Activated T-cell treated with anti-CD3 and anti-CD28 coated beads, Interleukin-2, amount 50 U/mL, for 72 hours (primary cell): ENCODE measurements around the gene FBXL13. TPM values are rescaled to one million over a fixed set of nuclear protein-coding genes. Genes with fewer than 3 reads are reported as not detected.
"Not testable (repeated sequence)": the region's sequence is repeated elsewhere in the genome, so short reads cannot be mapped to it uniquely, and the experiment has no call there.

Experiments
- ATAC-seq, 2 donors: fragments of 150-1000 bp; cut with Tn5 transposase; replicated peaks in 1 of 2; 2 replicates each; pipeline ENCODE4 v1.10.0; 2021; ENCODE audit warnings: moderate library complexity in 2 of 2, mild to moderate bottlenecking in 1 of 2
- DNase-seq, 2 donors: peaks; one replicate each; pipeline ENCODE4 v3.0.0; 2021 to 2022; ENCODE audit warnings: mixed read lengths in 1 of 2
- H3K27ac Mint-ChIP-seq: one replicate; pipeline ENCODE4 v1.8.0; 2022; ENCODE audit warnings: mild to moderate bottlenecking, moderate library complexity, mixed read lengths
- H3K27me3 Mint-ChIP-seq: one replicate; pipeline ENCODE4 v1.8.0; 2022; ENCODE audit warnings: low read depth, mixed read lengths
- H3K36me3 Mint-ChIP-seq, 2 donors: one replicate each; pipeline ENCODE4 v1.8.0; 2022; ENCODE audit warnings: mixed read lengths in 2 of 2, mild to moderate bottlenecking in 1 of 2; ENCODE audit not compliant: insufficient read depth in 2 of 2
- H3K4me1 Mint-ChIP-seq: one replicate; pipeline ENCODE4 v1.8.0; 2022; ENCODE audit warnings: low read depth, mixed read lengths
- H3K4me3 Mint-ChIP-seq, 2 donors: one replicate each; pipeline ENCODE4 v1.8.0; 2022; ENCODE audit warnings: mild to moderate bottlenecking in 2 of 2, mixed read lengths in 2 of 2, moderate library complexity in 2 of 2
- H3K9me3 Mint-ChIP-seq, 2 donors: one replicate each; pipeline ENCODE4 v1.8.0; 2022; ENCODE audit warnings: mixed read lengths in 2 of 2
- total RNA-seq, 2 donors: library from RNA; stranded (reverse); gene quantifications; one replicate each; pipeline ENCODE4 v1.2.3, GENCODE V29; 2022

Gene FBXL13
- total RNA-seq, 2 donors from 2014 or later: 1.0 to 1.1 TPM

- DNase-seq, H3K27ac Mint-ChIP-seq, H3K4me1 Mint-ChIP-seq, H3K4me3 Mint-ChIP-seq, H3K9me3 Mint-ChIP-seq, H3K36me3 Mint-ChIP-seq, ATAC-seq, H3K27me3 Mint-ChIP-seq: not testable (repeated sequence)
Observed at GRCh38 chr7:102903576-102903975, 171.0 kb downstream of the FBXL13 start.

DNA sequence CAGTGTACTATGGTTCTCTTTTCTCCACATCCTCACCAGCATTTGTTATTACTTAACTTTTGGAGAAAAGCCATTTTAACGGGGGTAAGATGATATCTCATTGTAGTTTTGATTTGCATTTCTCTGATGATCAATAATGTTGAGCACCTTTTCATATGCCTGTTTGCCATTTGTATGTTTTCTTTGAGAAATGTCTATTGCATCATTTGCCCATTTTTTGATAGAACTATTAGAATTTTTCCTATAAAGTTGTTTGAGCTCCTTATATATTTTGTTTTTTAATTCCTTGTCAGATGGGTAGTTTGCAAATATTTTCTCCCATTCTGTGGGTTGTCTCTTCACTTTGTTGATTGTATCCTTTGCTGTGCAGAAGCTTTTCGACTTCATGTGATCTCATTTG, 172.5 kb downstream of the FBXL13 start:
- H3K4me1 Mint-ChIP-seq, H3K36me3 Mint-ChIP-seq, H3K27me3 Mint-ChIP-seq, H3K9me3 Mint-ChIP-seq, H3K27ac Mint-ChIP-seq, H3K4me3 Mint-ChIP-seq, ATAC-seq, DNase-seq: not testable (repeated sequence)

DNA sequence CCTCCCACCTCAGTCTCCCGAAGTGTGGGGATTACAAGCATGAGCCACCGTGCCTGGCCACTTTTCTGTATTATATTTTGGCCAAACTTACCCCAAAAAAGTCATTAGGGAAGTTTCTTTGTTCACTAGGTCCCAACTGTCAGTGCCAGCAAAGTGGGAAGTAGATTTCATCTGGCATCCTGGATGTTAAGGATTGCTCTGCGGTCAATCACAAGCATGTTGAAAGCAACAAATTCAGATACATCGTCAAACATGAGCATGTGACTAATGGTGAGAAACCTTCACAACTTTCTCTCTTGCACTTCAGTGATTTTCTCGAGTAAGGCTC, 176.1 kb downstream of the FBXL13 start:
- ATAC-seq: no peak
- Mint-ChIP-seq H3K4me1 (no peaks in the 10 kb centered on the region), H3K27ac (no peak overlapping the region), H3K4me3 (no peak overlapping the region), H3K27me3 (no peaks in the 10 kb centered on the region), H3K36me3 (no peaks in the 10 kb centered on the region), H3K9me3 (no peaks in the 10 kb centered on the region)
- no peak for DNase-seq

GRCh38 chr7:102897856-102898531, 176.6 kb downstream of the FBXL13 start:
- H3K27me3 Mint-ChIP-seq: no peaks in the 10 kb centered on the region
- H3K4me3 Mint-ChIP-seq: no peak overlapping the region
- no peaks in the 10 kb centered on the region for H3K36me3 Mint-ChIP-seq
- H3K27ac Mint-ChIP-seq: no peak overlapping the region
- H3K9me3 Mint-ChIP-seq: no peaks in the 10 kb centered on the region
- ATAC-seq: no peak
- H3K4me1 Mint-ChIP-seq: no peaks in the 10 kb centered on the region
- DNase-seq: no peak

DNA sequence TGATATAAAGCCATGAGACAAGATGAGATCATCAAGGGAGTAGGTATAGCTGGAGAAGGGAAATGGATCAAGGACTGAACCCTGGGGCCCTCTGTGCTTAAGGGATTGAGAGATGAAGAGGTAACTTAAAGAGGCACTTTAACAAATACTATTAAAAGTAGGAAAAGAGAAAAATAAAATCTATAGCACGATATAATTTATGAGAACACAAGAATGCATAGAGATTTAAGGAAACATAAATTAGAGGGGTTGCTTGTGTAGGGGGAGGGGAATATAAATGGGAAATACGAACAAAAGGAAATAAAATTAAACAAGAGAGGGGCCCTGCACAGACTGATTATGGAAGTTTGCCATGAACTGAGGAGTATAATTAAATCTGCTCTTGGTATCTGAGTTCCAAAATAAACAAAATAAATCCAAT, 177.4 kb downstream of the FBXL13 start:
- Mint-ChIP-seq H3K4me3 (no peak overlapping the region), H3K4me1 (no peaks in the 10 kb centered on the region), H3K36me3 (no peaks in the 10 kb centered on the region), H3K27me3 (no peaks in the 10 kb centered on the region), H3K9me3 (no peaks in the 10 kb centered on the region), H3K27ac (no peak overlapping the region)
- ATAC-seq (no peak), DNase-seq (no peak)

DNA sequence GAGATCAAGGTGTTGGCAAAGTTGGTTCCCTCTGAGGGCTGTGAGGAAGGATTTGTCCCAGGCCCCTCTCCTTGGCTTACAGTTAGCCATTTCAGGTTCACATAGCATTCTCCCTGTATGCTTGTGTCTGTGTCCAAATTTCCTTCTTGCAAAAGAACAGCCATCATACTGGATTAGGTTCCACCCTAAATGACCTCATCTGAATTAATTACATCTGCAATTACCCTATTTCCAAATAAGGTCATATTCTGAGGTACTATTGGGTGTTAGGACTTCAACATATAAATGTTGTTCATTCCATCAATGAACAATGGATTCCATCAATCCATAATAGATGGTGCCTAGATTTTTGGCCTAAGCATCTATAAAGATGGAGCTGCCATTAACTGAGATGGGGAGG, 178.0 kb downstream of the FBXL13 start:
- no peak for ATAC-seq
- no peaks in the 10 kb centered on the region for H3K4me1 Mint-ChIP-seq
- H3K27me3 Mint-ChIP-seq: no peaks in the 10 kb centered on the region
- no peak overlapping the region for H3K4me3 Mint-ChIP-seq
- no peak overlapping the region for H3K27ac Mint-ChIP-seq
- H3K36me3 Mint-ChIP-seq: no peaks in the 10 kb centered on the region
- no peak for DNase-seq
- H3K9me3 Mint-ChIP-seq: no peaks in the 10 kb centered on the region

DNA sequence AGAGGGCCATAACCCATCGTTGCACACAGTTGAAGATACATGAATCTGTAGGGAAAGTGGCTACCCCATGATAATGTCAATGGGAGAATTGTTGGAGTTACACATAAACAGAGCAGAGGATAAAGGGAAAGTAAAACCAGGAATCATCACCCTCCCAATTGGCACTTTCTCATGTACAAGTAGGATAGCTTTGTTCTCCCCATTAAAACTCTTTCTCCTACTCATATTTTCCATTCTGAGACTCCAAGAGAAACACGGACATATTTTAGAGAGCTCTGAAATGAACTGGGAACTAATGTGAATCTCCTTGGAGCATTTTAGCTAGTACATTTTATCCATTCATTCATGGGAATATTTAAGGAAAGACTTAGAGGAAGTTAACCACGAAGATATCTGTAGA, 179.0 kb downstream of the FBXL13 start:
- Mint-ChIP-seq H3K4me1 (no peaks in the 10 kb centered on the region), H3K27me3 (no peaks in the 10 kb centered on the region), H3K27ac (no peak overlapping the region), H3K36me3 (no peaks in the 10 kb centered on the region), H3K4me3 (no peak overlapping the region), H3K9me3 (no peaks in the 10 kb centered on the region)
- DNase-seq (no peak), ATAC-seq (no peak)

- Mint-ChIP-seq H3K9me3 (no peaks in the 10 kb centered on the region), H3K27ac (no peak overlapping the region), H3K4me3 (no peak overlapping the region), H3K36me3 (no peaks in the 10 kb centered on the region), H3K4me1 (no peaks in the 10 kb centered on the region), H3K27me3 (no peaks in the 10 kb centered on the region)
- DNase-seq: no peak
- ATAC-seq: no peak
Observed at GRCh38 chr7:102892631-102893278, 181.8 kb downstream of the FBXL13 start.

DNA sequence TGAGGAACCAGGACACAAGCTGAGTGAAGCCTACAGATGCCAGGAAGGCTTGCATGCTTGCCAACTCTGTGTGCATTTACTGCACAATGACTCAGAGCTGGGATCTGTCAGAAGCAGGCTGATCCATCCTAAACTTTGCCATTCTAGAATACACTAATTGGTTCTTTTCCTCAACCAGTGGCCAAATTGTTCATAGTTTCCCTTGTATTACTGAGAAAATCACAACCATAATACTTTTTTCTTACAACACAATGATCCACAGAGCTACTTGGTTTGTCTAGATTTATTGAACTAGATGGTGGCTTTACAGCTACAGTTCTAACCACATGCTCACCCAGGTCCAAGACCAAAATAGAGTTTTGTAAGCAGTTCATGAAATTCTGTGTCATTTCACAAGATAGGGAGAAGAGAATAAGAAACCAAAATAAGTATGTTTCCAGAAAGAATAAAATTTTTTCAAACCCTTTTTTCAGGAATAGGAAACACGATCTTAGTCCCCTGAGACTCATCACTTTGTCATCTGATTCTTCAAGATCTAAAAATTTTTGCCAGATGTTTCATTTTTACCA, 182.8 kb downstream of the FBXL13 start:
- no peak overlapping the region for H3K27ac Mint-ChIP-seq
- no peaks in the 10 kb centered on the region for H3K9me3 Mint-ChIP-seq
- H3K27me3 Mint-ChIP-seq: no peaks in the 10 kb centered on the region
- H3K4me1 Mint-ChIP-seq: no peaks in the 10 kb centered on the region
- DNase-seq (no peak), ATAC-seq (no peak)
- no peaks in the 10 kb centered on the region for H3K36me3 Mint-ChIP-seq
- no peak overlapping the region for H3K4me3 Mint-ChIP-seq

DNA sequence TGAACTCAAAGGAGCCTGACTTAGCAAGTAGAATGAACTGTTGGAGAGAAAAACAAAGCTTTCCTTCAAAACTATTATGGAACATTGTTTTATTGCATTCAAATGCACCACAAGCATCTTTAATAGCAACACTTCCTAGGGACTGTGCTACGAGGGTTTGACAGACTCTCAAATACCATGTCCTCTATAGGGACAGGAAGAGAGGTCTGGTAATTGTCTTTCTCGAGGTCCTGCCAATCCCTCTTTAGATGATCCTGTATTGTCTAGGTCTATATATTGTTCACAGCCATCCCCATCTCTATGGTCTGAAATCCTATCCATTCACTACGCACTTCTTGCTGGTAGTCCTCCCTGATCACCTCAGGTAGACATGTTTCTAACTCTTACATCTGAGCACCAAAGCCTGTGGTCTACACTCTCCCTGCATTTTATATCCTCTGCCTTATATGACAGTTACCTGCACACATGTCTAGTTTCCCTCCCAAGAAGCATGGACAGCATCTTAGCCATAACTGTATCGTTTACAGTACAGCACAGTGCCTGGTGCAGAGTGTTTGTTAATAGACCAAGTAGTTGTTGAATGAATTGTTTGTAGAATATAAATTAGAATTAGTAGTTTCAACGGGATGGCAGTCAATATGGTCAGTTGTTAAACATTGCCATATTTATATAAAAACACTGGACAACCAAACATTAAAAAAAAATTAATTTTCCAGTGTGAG, 183.5 kb downstream of the FBXL13 start:
- DNase-seq: no peak
- no peaks in the 10 kb centered on the region for H3K27me3 Mint-ChIP-seq
- no peak overlapping the region for H3K27ac Mint-ChIP-seq
- H3K36me3 Mint-ChIP-seq: no peaks in the 10 kb centered on the region
- no peak for ATAC-seq
- H3K4me1 Mint-ChIP-seq: no peaks in the 10 kb centered on the region
- H3K9me3 Mint-ChIP-seq: no peaks in the 10 kb centered on the region
- no peak overlapping the region for H3K4me3 Mint-ChIP-seq

GRCh38 chr7:102890292-102890970, 184.2 kb downstream of the FBXL13 start:
- Mint-ChIP-seq H3K4me3 (no peak overlapping the region), H3K9me3 (no peaks in the 10 kb centered on the region), H3K36me3 (no peaks in the 10 kb centered on the region), H3K27me3 (no peaks in the 10 kb centered on the region), H3K4me1 (no peaks in the 10 kb centered on the region), H3K27ac (no peak overlapping the region)
- DNase-seq (no peak), ATAC-seq (no peak)

DNA sequence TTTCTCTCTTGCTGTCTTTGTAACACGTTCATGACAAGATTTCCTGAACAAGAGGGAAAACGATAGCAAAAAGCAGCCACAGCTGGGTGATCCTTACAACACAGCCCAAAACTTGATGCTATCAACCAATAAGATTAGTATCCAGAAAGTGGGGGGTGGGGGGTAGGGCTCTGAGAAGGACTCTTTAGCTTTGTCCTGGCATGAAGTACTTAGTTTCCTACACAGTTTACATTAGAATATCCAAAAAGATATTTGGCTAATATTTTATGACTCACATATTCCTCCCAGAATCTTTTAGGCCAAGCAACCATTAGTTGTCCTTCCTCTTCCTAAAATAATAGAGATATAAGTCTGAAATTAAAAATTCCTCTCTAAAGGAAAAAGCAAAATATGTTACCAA, 184.7 kb downstream of the FBXL13 start:
- no peak overlapping the region for H3K27ac Mint-ChIP-seq
- no peaks in the 10 kb centered on the region for H3K36me3 Mint-ChIP-seq
- ATAC-seq: no peak
- no peaks in the 10 kb centered on the region for H3K9me3 Mint-ChIP-seq
- no peaks in the 10 kb centered on the region for H3K4me1 Mint-ChIP-seq
- no peak overlapping the region for H3K4me3 Mint-ChIP-seq
- DNase-seq: no peak
- no peaks in the 10 kb centered on the region for H3K27me3 Mint-ChIP-seq

DNA sequence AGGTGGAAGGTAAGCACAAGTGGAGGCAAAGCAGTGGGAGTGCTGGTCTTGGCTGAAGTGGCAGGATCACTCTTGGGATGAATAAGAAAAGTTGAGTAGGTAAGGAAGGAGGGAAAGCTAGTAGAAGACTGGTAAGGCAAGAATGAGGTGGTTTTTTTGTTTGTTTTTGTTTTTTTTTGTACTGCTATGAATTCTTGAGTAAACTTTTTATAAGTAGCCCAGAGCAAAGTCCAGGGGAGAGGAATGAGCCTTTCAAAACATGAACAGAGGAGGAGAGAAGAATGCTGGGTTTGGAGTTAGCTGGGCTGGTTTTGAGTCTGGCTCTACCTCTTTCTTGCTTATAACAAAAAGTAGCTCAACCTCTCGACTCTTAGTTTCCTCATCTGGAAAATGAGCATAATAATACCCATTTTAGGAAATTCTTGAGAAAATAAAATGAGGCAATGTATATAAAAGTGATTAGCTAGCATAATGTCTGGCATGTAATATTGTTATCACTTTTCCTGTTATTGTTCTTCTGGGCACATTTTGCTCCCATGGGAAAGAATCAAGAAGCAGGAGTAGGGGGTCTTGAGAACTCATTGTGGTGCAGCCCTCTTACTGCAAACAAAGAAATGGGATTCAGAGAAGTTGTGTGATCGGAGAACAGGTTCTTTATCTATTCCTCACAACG, 185.9 kb downstream of the FBXL13 start:
- H3K27me3 Mint-ChIP-seq: no peaks in the 10 kb centered on the region
- no peaks in the 10 kb centered on the region for H3K4me1 Mint-ChIP-seq
- H3K36me3 Mint-ChIP-seq: no peaks in the 10 kb centered on the region
- no peak for ATAC-seq
- H3K4me3 Mint-ChIP-seq: no peak overlapping the region
- DNase-seq: no peak
- H3K27ac Mint-ChIP-seq: no peak overlapping the region
- H3K9me3 Mint-ChIP-seq: no peaks in the 10 kb centered on the region
